HFFc6 (cell line): ENCODE data around the gene ALCAM. TPM values are rescaled to one million over a fixed set of nuclear protein-coding genes. Genes with fewer than 3 reads are reported as not detected.

Experiments used
- DNase-seq: peaks from one replicate; pipeline ENCODE4 v3.0.0-alpha.2; 2018
- H3K27ac Mint-ChIP-seq: 2 replicates; pipeline ENCODE4 v1.8.0; 2020; ENCODE audit warnings: mild to moderate bottlenecking, mixed read lengths
- H3K27me3 Mint-ChIP-seq: 2 replicates; pipeline ENCODE4 v1.8.0; 2021; ENCODE audit warnings: mild to moderate bottlenecking, moderate library complexity, mixed read lengths; ENCODE audit not compliant: insufficient read depth
- H3K36me3 Mint-ChIP-seq: 2 replicates; pipeline ENCODE4 v1.8.0; 2021; ENCODE audit warnings: low read depth, mixed read lengths
- H3K4me1 Mint-ChIP-seq: 2 replicates; pipeline ENCODE4 v1.8.0; 2020; ENCODE audit warnings: low read depth, mixed read lengths
- H3K4me3 Mint-ChIP-seq: 2 replicates; pipeline ENCODE4 v1.8.0; 2020; ENCODE audit warnings: mild to moderate bottlenecking, moderate library complexity, mixed read lengths
- H3K9me3 Mint-ChIP-seq: 2 replicates; pipeline ENCODE4 v1.8.0; 2020; ENCODE audit warnings: mild to moderate bottlenecking, mixed read lengths
- total RNA-seq, 6 experiments: library from RNA; stranded (reverse); fragmentation: NEBNext Ultra II Directional; extraction: Animal tissue kit (Norgen Biotek cat#: 25700); gene quantifications; 2 replicates in 1 of 6; 3 replicates in 5 of 6; pipeline ENCODE4 v1.2.3, GENCODE V29; 2021
- TF ChIP-seq, protein P1 (sequence below): fragments of 200-600 bp; sonication (generic); IDR thresholded peaks from 2 replicates; pipeline ENCODE4 v1.5.0; 2021; ENCODE audit warnings: antibody characterized with exemption, mild to moderate bottlenecking

Gene ALCAM
- total RNA-seq, 6 experiments from 2014 or later: 307 to 420 (median 361) TPM

DNA sequence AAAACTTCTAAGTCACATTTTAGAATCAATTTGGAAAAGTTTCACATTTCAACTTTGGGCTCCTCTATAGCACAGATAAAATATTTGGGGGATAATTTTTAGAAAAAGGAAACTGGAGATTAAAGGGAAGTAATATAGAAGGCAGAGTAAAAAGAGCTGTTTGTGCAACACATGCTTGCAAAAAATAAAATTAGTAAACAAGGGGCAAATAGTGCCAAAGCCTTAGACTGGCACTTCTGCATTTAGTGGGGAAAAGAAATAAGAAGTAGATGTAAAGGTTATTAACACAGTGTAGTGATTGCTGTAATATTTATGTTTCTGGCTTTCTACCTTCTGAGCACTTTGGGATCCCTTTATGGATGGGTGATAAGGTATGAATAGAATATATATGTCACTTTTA is 255.5 kb downstream of the ALCAM start:
- H3K9me3 Mint-ChIP-seq: no peaks in the 10 kb centered on the region
- H3K36me3 Mint-ChIP-seq: no peaks in the 10 kb centered on the region
- H3K27ac Mint-ChIP-seq: no peak overlapping the region
- DNase-seq: no peak
- H3K4me1 Mint-ChIP-seq: no peaks in the 10 kb centered on the region
- TF ChIP-seq, protein P1, sequence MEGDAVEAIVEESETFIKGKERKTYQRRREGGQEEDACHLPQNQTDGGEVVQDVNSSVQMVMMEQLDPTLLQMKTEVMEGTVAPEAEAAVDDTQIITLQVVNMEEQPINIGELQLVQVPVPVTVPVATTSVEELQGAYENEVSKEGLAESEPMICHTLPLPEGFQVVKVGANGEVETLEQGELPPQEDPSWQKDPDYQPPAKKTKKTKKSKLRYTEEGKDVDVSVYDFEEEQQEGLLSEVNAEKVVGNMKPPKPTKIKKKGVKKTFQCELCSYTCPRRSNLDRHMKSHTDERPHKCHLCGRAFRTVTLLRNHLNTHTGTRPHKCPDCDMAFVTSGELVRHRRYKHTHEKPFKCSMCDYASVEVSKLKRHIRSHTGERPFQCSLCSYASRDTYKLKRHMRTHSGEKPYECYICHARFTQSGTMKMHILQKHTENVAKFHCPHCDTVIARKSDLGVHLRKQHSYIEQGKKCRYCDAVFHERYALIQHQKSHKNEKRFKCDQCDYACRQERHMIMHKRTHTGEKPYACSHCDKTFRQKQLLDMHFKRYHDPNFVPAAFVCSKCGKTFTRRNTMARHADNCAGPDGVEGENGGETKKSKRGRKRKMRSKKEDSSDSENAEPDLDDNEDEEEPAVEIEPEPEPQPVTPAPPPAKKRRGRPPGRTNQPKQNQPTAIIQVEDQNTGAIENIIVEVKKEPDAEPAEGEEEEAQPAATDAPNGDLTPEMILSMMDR: no peak
- H3K4me3 Mint-ChIP-seq: no peak overlapping the region
- no peaks in the 10 kb centered on the region for H3K27me3 Mint-ChIP-seq
